Progenitor cell of endocrine pancreas (in vitro differentiated cells): Measurements from ENCODE around the gene TRPM2. TPM values are rescaled to one million over a fixed set of nuclear protein-coding genes. Genes with fewer than 3 reads are reported as not detected.
"Not testable (repeated sequence)": the region's sequence is repeated elsewhere in the genome, so short reads cannot be mapped to it uniquely, and the experiment has no call there.

Source experiments
- DNase-seq: peaks from one replicate; pipeline ENCODE4 v3.0.0; 2021; ENCODE audit warnings: low spot score; ENCODE audit not compliant: unreplicated experiment
- H3K27ac Mint-ChIP-seq: 2 replicates; pipeline ENCODE4 v1.8.0; 2021; ENCODE audit warnings: mild to moderate bottlenecking, moderate library complexity, mixed read lengths
- H3K27me3 Mint-ChIP-seq: 2 replicates; pipeline ENCODE4 v1.8.0; 2021; ENCODE audit warnings: mixed read lengths
- H3K36me3 Mint-ChIP-seq: 2 replicates; pipeline ENCODE4 v1.8.0; 2022; ENCODE audit warnings: mixed read lengths; ENCODE audit not compliant: insufficient read depth
- H3K4me1 Mint-ChIP-seq: 2 replicates; pipeline ENCODE4 v1.8.0; 2021; ENCODE audit warnings: low read depth, mixed read lengths
- H3K4me3 Mint-ChIP-seq: 2 replicates; pipeline ENCODE4 v1.8.0; 2021; ENCODE audit warnings: low read depth, mild to moderate bottlenecking, moderate library complexity, mixed read lengths
- H3K9me3 Mint-ChIP-seq: 2 replicates; pipeline ENCODE4 v1.8.0; 2021; ENCODE audit warnings: low read depth, mixed read lengths
- CTCF ChIP-seq: fragments of 200-600 bp; sonication (generic); IDR thresholded peaks from one replicate; pipeline ENCODE4 v1.5.0; 2021; ENCODE audit warnings: antibody characterized with exemption, mild to moderate bottlenecking; ENCODE audit not compliant: unreplicated experiment
- total RNA-seq: library from RNA; stranded (reverse); gene quantifications from 2 replicates; pipeline ENCODE4 v1.2.1, GENCODE V29; 2021

TRPM2 gene
- total RNA-seq, 1 donor from 2014 or later: 0.17 TPM

DNA sequence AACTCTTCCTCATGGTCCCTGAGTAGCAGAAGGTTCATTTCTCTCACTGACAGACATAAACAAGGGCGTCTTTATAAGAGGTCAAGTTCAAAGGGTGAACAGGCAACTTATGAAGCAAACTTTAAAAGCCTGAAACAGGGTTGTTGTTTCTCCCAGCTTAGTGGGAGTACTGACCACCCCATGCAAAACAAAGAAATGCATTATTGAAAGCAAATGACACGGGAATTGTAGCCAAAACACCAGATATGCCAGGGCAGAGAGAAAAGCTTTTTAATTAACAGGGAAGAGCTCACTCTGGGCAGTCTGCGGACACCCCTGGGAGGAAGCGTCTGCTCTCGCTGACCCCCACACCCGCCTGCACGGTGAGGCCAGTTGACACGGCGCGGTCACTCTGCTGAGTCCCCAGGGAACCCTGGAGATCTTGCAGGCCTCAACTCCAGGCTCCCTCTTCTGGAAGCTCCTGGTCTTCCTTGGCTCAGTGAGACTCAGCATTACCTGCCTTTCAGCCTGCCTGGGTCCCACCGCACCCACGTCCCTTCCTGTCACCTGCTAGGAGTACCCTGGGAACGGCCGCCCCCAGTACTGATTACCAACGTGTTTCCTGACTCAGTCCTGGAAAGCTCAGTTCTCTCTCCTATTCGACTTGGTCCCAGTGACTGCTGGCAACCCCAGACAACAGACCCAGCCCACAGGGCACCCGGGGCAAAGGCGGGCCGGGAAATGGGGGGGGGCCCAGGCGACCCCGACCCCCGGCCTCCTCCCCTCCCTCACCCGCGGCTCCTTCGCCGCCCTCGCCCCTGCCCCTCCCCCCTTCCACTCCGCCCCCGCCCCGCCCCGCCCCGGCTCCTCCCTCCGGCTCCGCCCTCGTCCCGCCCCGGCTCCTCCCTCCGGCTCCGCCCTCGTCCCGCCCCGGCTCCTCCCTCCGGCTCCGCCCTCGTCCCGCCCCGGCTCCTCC is 15.2 kb upstream of the TRPM2 start:
- no peaks in the 10 kb centered on the region for H3K27me3 Mint-ChIP-seq
- TF ChIP-seq CTCF: peak; percentile 44
- H3K4me1 Mint-ChIP-seq: peaks cover 19% of the 10 kb centered on the region
- peak overlapping the region; percentile 73 for H3K4me3 Mint-ChIP-seq
- peak overlapping the region; percentile 90 for H3K27ac Mint-ChIP-seq
- DNase-seq: peak; percentile 53
- H3K9me3 Mint-ChIP-seq: no peaks in the 10 kb centered on the region
- no peaks in the 10 kb centered on the region for H3K36me3 Mint-ChIP-seq

- H3K4me3 Mint-ChIP-seq: peak within 1 kb of the TSS; percentile 76
- no peaks in the 10 kb centered on the region for H3K27me3 Mint-ChIP-seq
- TF ChIP-seq CTCF: no peak
- DNase-seq: peak; percentile 90
- H3K27ac Mint-ChIP-seq: peak within 1 kb of the TSS; percentile 95
- H3K9me3 Mint-ChIP-seq: no peaks in the 10 kb centered on the region
- no peaks in the 10 kb centered on the region for H3K36me3 Mint-ChIP-seq
- peaks cover 19% of the 10 kb centered on the region for H3K4me1 Mint-ChIP-seq
These were observed 14.2 kb upstream of the TRPM2 start, which contains the start of gene CFAP410 for GRCh38 chr21:44338971-44339910. Gene CFAP410, minus strand, starts transcription at chr21:44339390. Its CDS starts 196 bp downstream, at chr21:44339194.

- not testable (repeated sequence) for H3K4me3 Mint-ChIP-seq, H3K27me3 Mint-ChIP-seq, DNase-seq, H3K9me3 Mint-ChIP-seq, H3K36me3 Mint-ChIP-seq
- Mint-ChIP-seq H3K27ac (peak overlapping the region; percentile 49), H3K4me1 (peaks cover 19% of the 10 kb centered on the region)
These were observed 11.5 kb upstream of the TRPM2 start for GRCh38 chr21:44341726-44342458.

- DNase-seq, H3K9me3 Mint-ChIP-seq, H3K36me3 Mint-ChIP-seq, H3K4me3 Mint-ChIP-seq, H3K27me3 Mint-ChIP-seq, H3K27ac Mint-ChIP-seq: not testable (repeated sequence)
- peaks cover 13% of the 10 kb centered on the region for H3K4me1 Mint-ChIP-seq
These were observed 10.4 kb upstream of the TRPM2 start for GRCh38 chr21:44342981-44343380.

DNA sequence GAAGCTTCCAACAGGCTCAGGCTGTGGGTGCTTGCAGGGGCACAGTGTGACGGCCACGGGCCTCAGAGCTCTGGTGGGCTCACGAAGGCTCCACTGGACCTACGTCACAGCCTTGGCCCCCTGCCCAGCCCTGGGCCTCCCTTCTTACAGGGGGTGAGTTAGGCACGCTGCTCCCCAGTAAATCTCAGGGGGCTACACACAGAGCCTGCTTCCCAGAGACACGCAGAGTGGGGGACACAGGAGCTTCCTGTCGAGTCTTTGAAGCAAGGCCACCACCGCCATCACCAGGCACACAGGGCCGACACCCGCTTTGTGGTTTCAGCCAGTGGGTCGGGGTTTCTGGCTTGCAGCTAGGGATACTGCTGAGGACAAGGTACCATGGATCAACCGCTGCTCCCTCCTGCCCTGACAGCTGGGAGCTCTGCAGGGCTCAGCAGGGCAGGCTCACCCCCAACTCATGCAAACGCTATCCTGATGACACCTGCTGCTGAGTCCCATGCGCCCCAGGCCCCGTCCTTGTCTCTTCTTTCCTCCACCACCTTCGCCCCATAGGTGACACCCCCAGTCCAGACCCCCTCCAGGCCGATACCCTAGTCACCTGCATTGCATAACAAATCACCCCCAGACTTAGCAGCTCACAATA is 8.8 kb upstream of the TRPM2 start:
- Mint-ChIP-seq H3K4me1 (peaks cover 11% of the 10 kb centered on the region), H3K9me3 (no peaks in the 10 kb centered on the region), H3K27me3 (peaks cover 3% of the 10 kb centered on the region), H3K4me3 (no peak overlapping the region), H3K27ac (no peak overlapping the region), H3K36me3 (no peaks in the 10 kb centered on the region)
- no peak for TF ChIP-seq CTCF
- no peak for DNase-seq
